H9 (cell line): ENCODE results near the gene MSX2. TPM values are rescaled to one million over a fixed set of nuclear protein-coding genes. Genes with fewer than 3 reads are reported as not detected.

Experiments
- DNase-seq: peaks from one replicate; pipeline ENCODE4 v3.0.0-alpha.2; 2017
- H2AFZ ChIP-seq: one replicate; pipeline ENCODE4 v1.6.1; 2013; ENCODE audit warnings: mild to moderate bottlenecking, low read length, control low read depth, moderate library complexity
- H2AK5ac ChIP-seq: 2 replicates; pipeline ENCODE4 v1.6.1; 2013; ENCODE audit warnings: low read length, control low read depth, mixed read lengths; ENCODE audit not compliant: insufficient read length
- H2BK120ac ChIP-seq: one replicate; pipeline ENCODE4 v1.6.1; 2013; ENCODE audit warnings: low read depth, mild to moderate bottlenecking, low read length, control low read depth, inconsistent platforms; ENCODE audit not compliant: poor library complexity, severe bottlenecking
- H2BK12ac ChIP-seq: 2 replicates; pipeline ENCODE4 v1.6.1; 2013; ENCODE audit warnings: low read length, control low read depth, mixed read lengths, low read depth; ENCODE audit not compliant: insufficient read length
- H2BK15ac ChIP-seq: 2 replicates; pipeline ENCODE4 v1.6.1; 2013; ENCODE audit warnings: low read depth, low read length, control low read depth
- H2BK20ac ChIP-seq: one replicate; pipeline ENCODE4 v1.6.1; 2013; ENCODE audit warnings: low read depth, mild to moderate bottlenecking, low read length, control low read depth, inconsistent platforms; ENCODE audit not compliant: poor library complexity, severe bottlenecking
- H2BK5ac ChIP-seq: 2 replicates; pipeline ENCODE4 v1.6.1; 2013; ENCODE audit warnings: low read length, control low read depth, mixed read lengths; ENCODE audit not compliant: insufficient read length
- H3K14ac ChIP-seq: 2 replicates; pipeline ENCODE4 v1.6.1; 2013; ENCODE audit warnings: low read length, control low read depth; ENCODE audit not compliant: insufficient read depth
- H3K18ac ChIP-seq: 2 replicates; pipeline ENCODE4 v1.6.1; 2013; ENCODE audit warnings: low read depth, mild to moderate bottlenecking, mixed read lengths, low read length, control low read depth; ENCODE audit not compliant: insufficient read length
- H3K23ac ChIP-seq: 2 replicates; pipeline ENCODE4 v1.6.1; 2013; ENCODE audit warnings: low read length, control low read depth, mixed read lengths, low read depth; ENCODE audit not compliant: insufficient read length
- H3K23me2 ChIP-seq: 2 replicates; pipeline ENCODE4 v1.6.1; 2013; ENCODE audit warnings: low read depth, mild to moderate bottlenecking, mixed read lengths, low read length, control low read depth; ENCODE audit not compliant: insufficient read length, poor library complexity, severe bottlenecking
- H3K27ac ChIP-seq: 2 replicates; pipeline ENCODE4 v1.5.1; 2013; ENCODE audit warnings: low read length, control low read depth, mixed read lengths, low read depth; ENCODE audit not compliant: insufficient read length
- H3K27me3 ChIP-seq: 2 replicates; pipeline ENCODE4 v1.6.1; 2013; ENCODE audit warnings: low read length, control low read depth, inconsistent platforms; ENCODE audit not compliant: insufficient read depth
- H3K4ac ChIP-seq: 2 replicates; pipeline ENCODE4 v1.6.1; 2013; ENCODE audit warnings: low read depth, mild to moderate bottlenecking, control low read depth, inconsistent platforms, low read length, moderate library complexity
- H3K4me1 ChIP-seq: 2 replicates; pipeline ENCODE4 v1.6.1; 2013; ENCODE audit warnings: low read length, control low read depth, inconsistent platforms; ENCODE audit not compliant: insufficient read depth
- H3K4me2 ChIP-seq: 2 replicates; pipeline ENCODE4 v1.6.1; 2013; ENCODE audit warnings: low read length, control low read depth, mixed read lengths; ENCODE audit not compliant: insufficient read length, insufficient read depth
- H3K56ac ChIP-seq: 2 replicates; pipeline ENCODE4 v1.6.1; 2013; ENCODE audit warnings: low read depth, mild to moderate bottlenecking, mixed read lengths, low read length, control low read depth; ENCODE audit not compliant: insufficient read length
- H3K79me1 ChIP-seq: 2 replicates; pipeline ENCODE4 v1.6.1; 2013; ENCODE audit warnings: low read depth, mild to moderate bottlenecking, moderate library complexity, low read length, control low read depth, inconsistent platforms; ENCODE audit not compliant: insufficient read depth, poor library complexity, severe bottlenecking
- H3K79me2 ChIP-seq: 2 replicates; pipeline ENCODE4 v1.6.1; 2013; ENCODE audit warnings: low read length, control low read depth, inconsistent platforms; ENCODE audit not compliant: insufficient read depth
- H3K9ac ChIP-seq: 2 replicates; pipeline ENCODE4 v1.6.1; 2013; ENCODE audit warnings: low read length, control low read depth, mixed read lengths; ENCODE audit not compliant: insufficient read length; ENCODE audit errors: extremely low read depth
- H3K9me3 ChIP-seq: one replicate; pipeline ENCODE4 v1.6.1; 2013; ENCODE audit warnings: low read depth, low read length, inconsistent platforms; ENCODE audit not compliant: control insufficient read depth
- H3T11ph ChIP-seq: one replicate; pipeline ENCODE4 v1.6.1; 2013; ENCODE audit warnings: mild to moderate bottlenecking, low read length, control low read depth, inconsistent platforms
- H4K20me1 ChIP-seq: one replicate; pipeline ENCODE4 v1.6.1; 2013; ENCODE audit not compliant: control insufficient read depth, insufficient read length, insufficient read depth
- H4K5ac ChIP-seq: 2 replicates; pipeline ENCODE4 v1.6.1; 2013; ENCODE audit warnings: low read depth, mild to moderate bottlenecking, mixed read lengths, low read length, control low read depth; ENCODE audit not compliant: insufficient read length
- H4K8ac ChIP-seq: replicated peaks from 2 replicates; pipeline ENCODE4 v1.6.1; 2013; ENCODE audit warnings: low read length, control low read depth, mixed read lengths, low read depth; ENCODE audit not compliant: insufficient read length
- H4K91ac ChIP-seq: 2 replicates; pipeline ENCODE4 v1.6.1; 2013; ENCODE audit warnings: low read depth, mild to moderate bottlenecking, moderate library complexity, mixed read lengths, low read length, control low read depth; ENCODE audit not compliant: insufficient read length
- H3K27ac Mint-ChIP-seq, 3 experiments: 2 replicates in 2 of 3; 3 replicates in 1 of 3; pipeline ENCODE4 v1.8.0; 2020 to 2021; ENCODE audit warnings: mixed read lengths in 3 of 3, mild to moderate bottlenecking in 1 of 3, moderate library complexity in 1 of 3
- H3K27me3 Mint-ChIP-seq: 2 replicates; pipeline ENCODE4 v1.8.0; 2021; ENCODE audit warnings: low read depth, mild to moderate bottlenecking, moderate library complexity, mixed read lengths
- H3K36me3 Mint-ChIP-seq, 3 experiments: 2 replicates in 2 of 3; 3 replicates in 1 of 3; pipeline ENCODE4 v1.8.0; 2020 to 2021; ENCODE audit warnings: low read depth in 3 of 3, mixed read lengths in 3 of 3; ENCODE audit not compliant: insufficient read depth in 1 of 3
- H3K4me1 Mint-ChIP-seq, 2 experiments: 2 replicates each; pipeline ENCODE4 v1.8.0; 2020; ENCODE audit warnings: mixed read lengths in 2 of 2
- H3K4me3 Mint-ChIP-seq, 2 experiments: 2 replicates in 1 of 2; 3 replicates in 1 of 2; pipeline ENCODE4 v1.8.0; 2020 to 2021; ENCODE audit warnings: mild to moderate bottlenecking in 2 of 2, mixed read lengths in 2 of 2, moderate library complexity in 1 of 2
- H3K9me3 Mint-ChIP-seq, 2 experiments: 2 replicates in 1 of 2; 3 replicates in 1 of 2; pipeline ENCODE4 v1.8.0; 2020; ENCODE audit warnings: mild to moderate bottlenecking in 2 of 2, mixed read lengths in 2 of 2, moderate library complexity in 1 of 2
- CTCF ChIP-seq: fragments of 200-600 bp; sonication (generic); conservative IDR thresholded peaks from 3 replicates; pipeline ENCODE4 v1.8.0; 2021; ENCODE audit warnings: antibody characterized with exemption, mild to moderate bottlenecking
- WGBS: extraction: QIAGEN DNeasy Blood & Tissue Kit; methylation state at CpG from one replicate; pipeline ENCODE4 v1.1.7; 2013; ENCODE audit warnings: missing lambda C conversion rate, low lambda C conversion rate, mixed read lengths; ENCODE audit not compliant: insufficient read length; ENCODE audit errors: extremely low coverage; 5-methylcytosine and 5-hydroxymethylcytosine counted together
- total RNA-seq: library from RNA; stranded (reverse); gene quantifications from 2 replicates; pipeline ENCODE4 v1.2.1, GENCODE V29; 2021

MSX2 gene
- total RNA-seq, 1 experiment from 2014 or later, result 0.35 TPM

- no peak overlapping the region for H3K9ac ChIP-seq
- no peak overlapping the region for H2BK5ac ChIP-seq
- no peak overlapping the region for H3K14ac ChIP-seq
- peaks cover 17 to 23% of the 10 kb centered on the region in 2 experiments for H3K4me1 Mint-ChIP-seq
- no peak overlapping the region for H3K27ac Mint-ChIP-seq
- no peak overlapping the region for H2BK120ac ChIP-seq
- no peak overlapping the region for H3K56ac ChIP-seq
- H3K4ac ChIP-seq, result no peak overlapping the region
- DNase-seq, result peak; percentile 47
- no peak overlapping the region for H2BK12ac ChIP-seq
- H4K8ac ChIP-seq, result no peak overlapping the region
- no peaks in the 10 kb centered on the region for H4K20me1 ChIP-seq
- H2BK15ac ChIP-seq, result no peak overlapping the region
- H3K36me3 Mint-ChIP-seq, result no peaks in the 10 kb centered on the region
- H3K23me2 ChIP-seq, result no peaks in the 10 kb centered on the region
- H2AK5ac ChIP-seq, result no peak overlapping the region
- no peak overlapping the region for H3T11ph ChIP-seq
- no CpG with 5 or more reads among the region's 8 CpGs for WGBS
- H4K91ac ChIP-seq, result no peak overlapping the region
- no peak overlapping the region for H3K4me3 Mint-ChIP-seq
- H3K9me3 Mint-ChIP-seq, result no peaks in the 10 kb centered on the region
- H3K27ac ChIP-seq, result no peak overlapping the region
- no peak overlapping the region for H3K23ac ChIP-seq
- H3K27me3 ChIP-seq, result no peaks in the 10 kb centered on the region; the same call in 1 of the 2 replicates
- H3K9me3 ChIP-seq, result no peaks in the 10 kb centered on the region
- H2BK20ac ChIP-seq, result no peak overlapping the region
- peak; percentile 56 for TF ChIP-seq CTCF
- no peaks in the 10 kb centered on the region for H3K79me2 ChIP-seq
- no peaks in the 10 kb centered on the region for H3K79me1 ChIP-seq
- peaks cover 28% of the 10 kb centered on the region for H3K27me3 Mint-ChIP-seq
- no peak overlapping the region for H2AFZ ChIP-seq
- no peak overlapping the region for H3K4me2 ChIP-seq
- H3K4me1 ChIP-seq, result no peaks in the 10 kb centered on the region; the same call in 1 of the 2 replicates
- no peak overlapping the region for H3K18ac ChIP-seq
- H4K5ac ChIP-seq, result no peak overlapping the region
Measured at GRCh38 chr5:174698156-174698555, 26.2 kb upstream of the MSX2 start.
